ENCODE measurements around the gene ABTB2. TPM values are rescaled to one million over a fixed set of nuclear protein-coding genes. Genes with fewer than 3 reads are reported as not detected.

ABTB2 gene
- total RNA-seq, 2 experiments from 2014 or later, result 0.06 to 0.09 TPM

- no peak overlapping the region for H3K27ac ChIP-seq (ENCODE audit: low read depth, low read length, poor library complexity, severe bottlenecking)
- H3K79me2 ChIP-seq (ENCODE audit: insufficient read depth, low read depth, low read length), result no peaks in the 10 kb centered on the region
- no peaks in the 10 kb centered on the region for H3K36me3 ChIP-seq (ENCODE audit: insufficient read depth, low read length)
- H3K4me2 ChIP-seq (ENCODE audit: low read length), result peak overlapping the region; percentile 95
- BruUV-seq (replicated peaks), result no TSS peak
- no peaks in the 10 kb centered on the region for H3K9me2 ChIP-seq (ENCODE audit: insufficient read depth, low read length)
- H3K4me3 ChIP-seq (ENCODE audit: low read depth, low read length, poor library complexity, severe bottlenecking), result peak overlapping the region; percentile 68
- no peak for DNase-seq (ENCODE audit: low spot score)
- no peaks in the 10 kb centered on the region for H4K20me1 ChIP-seq (ENCODE audit: insufficient read depth, low read length)
- POLR2A ChIA-PET, result no interaction called here
- H3K9me3 ChIP-seq (ENCODE audit: low read length), result no peaks in the 10 kb centered on the region
- peaks cover 15% of the 10 kb centered on the region for H3K4me1 ChIP-seq (ENCODE audit: insufficient read depth, low read length, poor library complexity, severe bottlenecking)
- peak overlapping the region; percentile 82 for H2AFZ ChIP-seq (ENCODE audit: low read length)
- TF ChIP-seq EZH2phosphoT487 (IDR thresholded peaks at IDR 0.05; ENCODE audit: borderline replicate concordance, low read depth, low read length), result no peak
- no peak for TF ChIP-seq CTCF (conservative IDR thresholded peaks at IDR 0.05; ENCODE audit: low read length)
- intact Hi-C loops (cut with micrococcal nuclease; ENCODE audit: unreplicated experiment), result loop anchor here (2.0 to 5.0 kb wide), 3 partner anchors 134 to 551 kb away; no protein-coding TSS in a partner anchor
- CTCF ChIA-PET (ENCODE audit: unreplicated experiment), result interaction anchor here (0.5 to 0.6 kb wide), 2 partner anchors 176 to 191 kb away, joined by 3 to 4 read pairs; no protein-coding TSS in a partner anchor
Observed at GRCh38 chr11:34358258-34358727, 483 bp upstream of the ABTB2 start.

GRCh38 chr11:34356913-34357700 lies 703 bp downstream of the ABTB2 start:
- Histone ChIP-seq H2AFZ (ENCODE audit: low read length) (no peak overlapping the region), H3K36me3 (ENCODE audit: insufficient read depth, low read length) (no peaks in the 10 kb centered on the region), H3K9me2 (ENCODE audit: insufficient read depth, low read length) (no peaks in the 10 kb centered on the region), H3K4me1 (ENCODE audit: insufficient read depth, low read length, poor library complexity, severe bottlenecking) (peaks cover 15% of the 10 kb centered on the region), H3K4me2 (ENCODE audit: low read length) (peak overlapping the region; percentile 77), H3K79me2 (ENCODE audit: insufficient read depth, low read depth, low read length) (no peaks in the 10 kb centered on the region), H3K27ac (ENCODE audit: low read depth, low read length, poor library complexity, severe bottlenecking) (no peak overlapping the region), H3K9me3 (ENCODE audit: low read length) (no peaks in the 10 kb centered on the region), H3K4me3 (ENCODE audit: low read depth, low read length, poor library complexity, severe bottlenecking) (peak overlapping the region; percentile 53), H4K20me1 (ENCODE audit: insufficient read depth, low read length) (no peaks in the 10 kb centered on the region)
- TF ChIP-seq CTCF (conservative IDR thresholded peaks at IDR 0.05; ENCODE audit: low read length) (no peak), EZH2phosphoT487 (IDR thresholded peaks at IDR 0.05; ENCODE audit: borderline replicate concordance, low read depth, low read length) (no peak)
- DNase-seq (ENCODE audit: low spot score), result no peak
- intact Hi-C loops (cut with micrococcal nuclease; ENCODE audit: unreplicated experiment), result loop anchor here (5.0 kb wide), 2 partner anchors 135 to 550 kb away; no protein-coding TSS in a partner anchor
- BruUV-seq (replicated peaks), result no TSS peak
- ChIA-PET POLR2A (interaction anchor here (0.6 to 1.2 kb wide), 4 partner anchors 14 to 1213 kb away, joined by 3 read pairs; no protein-coding TSS in a partner anchor), CTCF (ENCODE audit: unreplicated experiment) (no interaction called here)

- TF ChIP-seq CTCF (conservative IDR thresholded peaks at IDR 0.05; ENCODE audit: low read length) (no peak), EZH2phosphoT487 (IDR thresholded peaks at IDR 0.05; ENCODE audit: borderline replicate concordance, low read depth, low read length) (no peak)
- POLR2A ChIA-PET, result interaction anchor here (0.6 kb wide), 1 partner anchor 444 kb away, joined by 3 read pairs; no protein-coding TSS in a partner anchor
- Histone ChIP-seq H3K4me1 (ENCODE audit: insufficient read depth, low read length, poor library complexity, severe bottlenecking) (peaks cover 19% of the 10 kb centered on the region), H4K20me1 (ENCODE audit: insufficient read depth, low read length) (no peaks in the 10 kb centered on the region), H3K9me2 (ENCODE audit: insufficient read depth, low read length) (no peaks in the 10 kb centered on the region), H3K79me2 (ENCODE audit: insufficient read depth, low read depth, low read length) (no peaks in the 10 kb centered on the region), H3K9me3 (ENCODE audit: low read length) (no peaks in the 10 kb centered on the region), H3K27ac (ENCODE audit: low read depth, low read length, poor library complexity, severe bottlenecking) (no peak overlapping the region), H3K4me2 (ENCODE audit: low read length) (no peak overlapping the region), H3K36me3 (ENCODE audit: insufficient read depth, low read length) (no peaks in the 10 kb centered on the region), H3K4me3 (ENCODE audit: low read depth, low read length, poor library complexity, severe bottlenecking) (no peak overlapping the region), H2AFZ (ENCODE audit: low read length) (no peak overlapping the region)
- DNase-seq (ENCODE audit: low spot score), result no peak
- intact Hi-C loops (cut with micrococcal nuclease; ENCODE audit: unreplicated experiment), result loop anchor here (5.0 kb wide), 2 partner anchors 136 to 549 kb away; no protein-coding TSS in a partner anchor
- no TSS peak for BruUV-seq (replicated peaks)
- CTCF ChIA-PET (ENCODE audit: unreplicated experiment), result no interaction called here
Observed at GRCh38 chr11:34356576-34356912, 1.3 kb downstream of the ABTB2 start.
